ENCODE data around the gene TRPC4AP. TPM values are rescaled to one million over a fixed set of nuclear protein-coding genes. Genes with fewer than 3 reads are reported as not detected.
A peak's percentile ranks its signal among the peaks of the same experiment; 100 is the strongest.

Gene TRPC4AP
- total and polyA plus RNA-seq, 9 donors: 30.5 to 51.8 (median 40.7) TPM

GRCh38 chr20:34967421-34967820, 125.2 kb downstream of the TRPC4AP start:
- DNase-seq: no peak
- no peaks in the 10 kb centered on the region for H3K4me1 ChIP-seq (ENCODE audit: insufficient read depth)
- no peaks in the 10 kb centered on the region for H3K9me3 ChIP-seq
- no peaks in the 10 kb centered on the region for H3K27me3 ChIP-seq
- 88 to 95% (median 89%) methylated on average over 5 of the region's 5 CpGs for WGBS, 3 donors
- H3K36me3 ChIP-seq: no peaks in the 10 kb centered on the region
- intact Hi-C loops (cut with DNase I): no loop called here
- H3K27ac ChIP-seq: no peak overlapping the region
- H3K4me3 ChIP-seq: no peak overlapping the region
- no peak for TF ChIP-seq POLR2A (IDR thresholded peaks at IDR 0.05)
- TF ChIP-seq CTCF (IDR thresholded peaks at IDR 0.05): no peak
- no peak for TF ChIP-seq EP300 (IDR thresholded peaks at IDR 0.05)

GRCh38 chr20:34965051-34965450, 127.6 kb downstream of the TRPC4AP start:
- no peaks in the 10 kb centered on the region for H3K27me3 ChIP-seq
- H3K36me3 ChIP-seq: no peaks in the 10 kb centered on the region
- intact Hi-C loops (cut with DNase I): no loop called here
- H3K9me3 ChIP-seq: no peaks in the 10 kb centered on the region
- TF ChIP-seq EP300 (IDR thresholded peaks at IDR 0.05) (no peak), POLR2A (IDR thresholded peaks at IDR 0.05) (no peak)
- H3K4me1 ChIP-seq (ENCODE audit: insufficient read depth): no peaks in the 10 kb centered on the region
- WGBS, 3 donors: 95 to 97% (median 96%) methylated on average over 5 of the region's 5 CpGs
- DNase-seq: no peak
- H3K4me3 ChIP-seq: no peak overlapping the region
- no peak overlapping the region for H3K27ac ChIP-seq

- Histone ChIP-seq H3K9me3 (no peaks in the 10 kb centered on the region), H3K36me3 (no peaks in the 10 kb centered on the region), H3K27ac (no peak overlapping the region), H3K4me1 (ENCODE audit: insufficient read depth) (no peaks in the 10 kb centered on the region), H3K27me3 (no peaks in the 10 kb centered on the region), H3K4me3 (no peak overlapping the region)
- intact Hi-C loops (cut with DNase I): no loop called here
- 91 to 92% (median 92%) methylated on average over 5 of the region's 5 CpGs for WGBS, 3 donors
- TF ChIP-seq EP300 (IDR thresholded peaks at IDR 0.05): no peak
- no peak for TF ChIP-seq POLR2A (IDR thresholded peaks at IDR 0.05)
- TF ChIP-seq CTCF (IDR thresholded peaks at IDR 0.05): no peak
- DNase-seq: no peak
These were observed 128.1 kb downstream of the TRPC4AP start for GRCh38 chr20:34964486-34964885.

GRCh38 chr20:34956751-34957472, 135.7 kb downstream of the TRPC4AP start:
- Histone ChIP-seq H3K36me3 (no peaks in the 10 kb centered on the region), H3K27me3 (no peaks in the 10 kb centered on the region), H3K4me1 (ENCODE audit: insufficient read depth) (no peaks in the 10 kb centered on the region), H3K4me3 (no peak overlapping the region), H3K9me3 (no peaks in the 10 kb centered on the region), H3K27ac (peak overlapping the region in 1 of 2 donors; percentile 86)
- DNase-seq: no peak
- TF ChIP-seq POLR2A (IDR thresholded peaks at IDR 0.05) (no peak), CTCF (IDR thresholded peaks at IDR 0.05) (no peak), EP300 (IDR thresholded peaks at IDR 0.05) (no peak)
- 83 to 86% (median 84%) methylated on average over 21 of the region's 21 CpGs for WGBS, 3 donors
- intact Hi-C loops (cut with DNase I): loop anchor here in 3 of 4 donors (5.0 kb wide), 1 partner anchor 85 kb away; the partner anchor contains the start of gene GGT7 (in 3 of the 3)

GRCh38 chr20:34956041-34956458, 136.6 kb downstream of the TRPC4AP start:
- no peaks in the 10 kb centered on the region for H3K4me1 ChIP-seq (ENCODE audit: insufficient read depth)
- H3K27ac ChIP-seq: peak overlapping the region; percentile 59 to 86
- H3K27me3 ChIP-seq: no peaks in the 10 kb centered on the region
- intact Hi-C loops (cut with DNase I): loop anchor here in 3 of 4 donors (5.0 kb wide), 1 partner anchor 84 kb away; the partner anchor contains the start of gene GGT7 (in 3 of the 3)
- H3K36me3 ChIP-seq: no peaks in the 10 kb centered on the region
- no peak for DNase-seq
- peak overlapping the region; percentile 79 for H3K4me3 ChIP-seq
- no peaks in the 10 kb centered on the region for H3K9me3 ChIP-seq
- 4 to 7% (median 5%) methylated on average over 6 of the region's 6 CpGs for WGBS, 3 donors
- TF ChIP-seq EP300 (IDR thresholded peaks at IDR 0.05) (no peak), CTCF (IDR thresholded peaks at IDR 0.05) (no peak), POLR2A (IDR thresholded peaks at IDR 0.05) (no peak)
